ENCODE measurements around the gene TOGARAM1.

Gene TOGARAM1, protein sequence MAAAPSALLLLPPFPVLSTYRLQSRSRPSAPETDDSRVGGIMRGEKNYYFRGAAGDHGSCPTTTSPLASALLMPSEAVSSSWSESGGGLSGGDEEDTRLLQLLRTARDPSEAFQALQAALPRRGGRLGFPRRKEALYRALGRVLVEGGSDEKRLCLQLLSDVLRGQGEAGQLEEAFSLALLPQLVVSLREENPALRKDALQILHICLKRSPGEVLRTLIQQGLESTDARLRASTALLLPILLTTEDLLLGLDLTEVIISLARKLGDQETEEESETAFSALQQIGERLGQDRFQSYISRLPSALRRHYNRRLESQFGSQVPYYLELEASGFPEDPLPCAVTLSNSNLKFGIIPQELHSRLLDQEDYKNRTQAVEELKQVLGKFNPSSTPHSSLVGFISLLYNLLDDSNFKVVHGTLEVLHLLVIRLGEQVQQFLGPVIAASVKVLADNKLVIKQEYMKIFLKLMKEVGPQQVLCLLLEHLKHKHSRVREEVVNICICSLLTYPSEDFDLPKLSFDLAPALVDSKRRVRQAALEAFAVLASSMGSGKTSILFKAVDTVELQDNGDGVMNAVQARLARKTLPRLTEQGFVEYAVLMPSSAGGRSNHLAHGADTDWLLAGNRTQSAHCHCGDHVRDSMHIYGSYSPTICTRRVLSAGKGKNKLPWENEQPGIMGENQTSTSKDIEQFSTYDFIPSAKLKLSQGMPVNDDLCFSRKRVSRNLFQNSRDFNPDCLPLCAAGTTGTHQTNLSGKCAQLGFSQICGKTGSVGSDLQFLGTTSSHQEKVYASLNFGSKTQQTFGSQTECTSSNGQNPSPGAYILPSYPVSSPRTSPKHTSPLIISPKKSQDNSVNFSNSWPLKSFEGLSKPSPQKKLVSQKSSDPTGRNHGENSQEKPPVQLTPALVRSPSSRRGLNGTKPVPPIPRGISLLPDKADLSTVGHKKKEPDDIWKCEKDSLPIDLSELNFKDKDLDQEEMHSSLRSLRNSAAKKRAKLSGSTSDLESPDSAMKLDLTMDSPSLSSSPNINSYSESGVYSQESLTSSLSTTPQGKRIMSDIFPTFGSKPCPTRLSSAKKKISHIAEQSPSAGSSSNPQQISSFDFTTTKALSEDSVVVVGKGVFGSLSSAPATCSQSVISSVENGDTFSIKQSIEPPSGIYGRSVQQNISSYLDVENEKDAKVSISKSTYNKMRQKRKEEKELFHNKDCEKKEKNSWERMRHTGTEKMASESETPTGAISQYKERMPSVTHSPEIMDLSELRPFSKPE (N-terminal part only)

DNA sequence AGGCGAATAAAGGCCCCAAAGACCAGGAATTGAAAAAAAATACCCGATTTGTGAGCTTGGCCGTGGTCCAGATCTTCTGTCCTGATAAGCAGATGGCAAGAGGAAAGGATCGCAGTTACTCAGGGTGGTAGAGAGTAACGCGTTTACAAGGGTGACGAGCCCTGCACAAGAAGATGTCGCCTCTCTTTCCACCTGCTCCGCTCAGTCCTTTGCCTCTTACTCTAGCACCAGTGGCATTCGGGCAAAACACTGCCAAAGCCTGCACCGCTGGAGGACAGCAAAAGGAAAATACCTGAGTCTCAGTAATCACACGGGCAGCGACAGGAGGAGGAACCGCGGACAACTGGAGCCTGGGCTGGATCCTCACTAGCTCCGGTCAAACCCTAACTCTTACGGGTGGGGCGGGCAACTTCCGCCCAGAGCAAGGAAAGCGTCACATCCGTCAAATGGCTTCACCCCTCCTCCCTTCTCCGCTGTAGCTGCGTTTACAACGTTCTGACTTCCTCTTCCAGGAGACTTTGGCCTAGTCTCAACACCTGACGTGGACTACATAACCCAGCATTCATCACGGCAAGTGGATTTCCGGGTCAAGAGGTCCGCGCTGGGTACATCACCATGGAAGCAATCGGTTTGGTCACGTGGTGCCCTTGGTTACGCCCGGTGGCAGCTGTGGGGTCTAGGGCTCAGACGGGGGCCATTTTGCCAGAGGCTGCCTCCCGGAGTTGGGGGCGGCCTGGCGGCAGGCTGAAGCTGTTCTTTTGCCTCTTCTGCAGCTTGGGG, at the start of gene TOGARAM1, which contains the start of gene KLHL28:
Gene TOGARAM1, plus strand, starts transcription at position 637 of the 780 bp plus-strand sequence. CDS start 232 bp downstream, outside the sequence.
Gene KLHL28, minus strand, starts transcription at position 394 of the 780 bp plus-strand sequence. CDS start 16,019 bp downstream, outside the sequence.
- TF ChIP-seq, protein P1, sequence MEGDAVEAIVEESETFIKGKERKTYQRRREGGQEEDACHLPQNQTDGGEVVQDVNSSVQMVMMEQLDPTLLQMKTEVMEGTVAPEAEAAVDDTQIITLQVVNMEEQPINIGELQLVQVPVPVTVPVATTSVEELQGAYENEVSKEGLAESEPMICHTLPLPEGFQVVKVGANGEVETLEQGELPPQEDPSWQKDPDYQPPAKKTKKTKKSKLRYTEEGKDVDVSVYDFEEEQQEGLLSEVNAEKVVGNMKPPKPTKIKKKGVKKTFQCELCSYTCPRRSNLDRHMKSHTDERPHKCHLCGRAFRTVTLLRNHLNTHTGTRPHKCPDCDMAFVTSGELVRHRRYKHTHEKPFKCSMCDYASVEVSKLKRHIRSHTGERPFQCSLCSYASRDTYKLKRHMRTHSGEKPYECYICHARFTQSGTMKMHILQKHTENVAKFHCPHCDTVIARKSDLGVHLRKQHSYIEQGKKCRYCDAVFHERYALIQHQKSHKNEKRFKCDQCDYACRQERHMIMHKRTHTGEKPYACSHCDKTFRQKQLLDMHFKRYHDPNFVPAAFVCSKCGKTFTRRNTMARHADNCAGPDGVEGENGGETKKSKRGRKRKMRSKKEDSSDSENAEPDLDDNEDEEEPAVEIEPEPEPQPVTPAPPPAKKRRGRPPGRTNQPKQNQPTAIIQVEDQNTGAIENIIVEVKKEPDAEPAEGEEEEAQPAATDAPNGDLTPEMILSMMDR (IDR thresholded peaks at IDR 0.05; ENCODE audit: low read depth, low read length) = no peak
- H3K4me3 ChIP-seq (replicated peaks in 1 of 2; ENCODE audit: low read depth in 2 of 2, low read length in 2 of 2) = peak within 1 kb of the TSS; percentile 78 to 87
- peak; percentile 100 for DNase-seq (ENCODE audit: low read depth in 2 of 2)

DNA sequence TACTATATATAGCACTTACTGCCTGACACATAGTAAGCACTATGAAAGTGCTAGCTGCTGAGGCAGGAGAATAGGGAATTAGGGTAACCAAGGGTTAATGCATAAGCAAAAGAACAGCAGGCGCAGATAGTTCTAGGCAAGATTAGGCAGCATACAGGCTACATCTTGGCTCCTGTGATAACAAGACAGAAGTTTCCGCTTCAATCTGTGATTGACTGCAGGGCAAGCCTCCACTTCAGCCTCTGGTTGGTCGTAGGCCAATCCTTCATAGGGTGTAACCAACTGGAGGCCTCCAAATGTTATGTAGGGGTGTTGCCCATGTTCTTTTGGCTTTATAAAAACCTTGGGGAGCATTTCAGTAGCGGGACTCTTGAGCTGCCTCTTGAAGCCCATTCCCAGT, 47.1 kb upstream of the TOGARAM1 start:
- DNase-seq (ENCODE audit: low read depth in 2 of 2) = peak; percentile 37 to 67
- H3K4me3 ChIP-seq (replicated peaks in 1 of 2; ENCODE audit: low read depth in 2 of 2, low read length in 2 of 2) = no peak overlapping the region
- TF ChIP-seq, protein P1 (IDR thresholded peaks at IDR 0.05; ENCODE audit: low read depth, low read length) = no peak

DNA sequence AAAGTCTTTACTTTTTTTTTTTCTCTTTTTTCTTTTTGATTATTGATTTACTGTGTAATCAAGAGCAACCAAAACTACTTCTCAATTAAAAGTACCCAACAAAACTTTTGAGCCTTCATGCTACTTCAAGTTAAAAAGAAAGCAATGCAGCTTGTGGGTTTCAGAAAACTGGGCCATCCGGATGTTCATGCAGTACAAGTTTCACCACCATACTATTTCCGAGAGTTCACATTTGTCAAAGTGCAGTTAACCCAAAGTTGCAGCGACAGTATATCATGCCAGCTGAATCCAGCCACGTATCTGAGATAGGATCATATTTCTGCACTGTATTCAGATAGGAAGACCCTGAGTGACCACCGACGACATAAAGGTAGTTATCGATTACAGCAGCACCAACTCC, 33.2 kb upstream of the TOGARAM1 start:
- DNase-seq (ENCODE audit: low read depth in 2 of 2) = no peak
- H3K4me3 ChIP-seq (replicated peaks in 1 of 2; ENCODE audit: low read depth in 2 of 2, low read length in 2 of 2) = no peak overlapping the region
- TF ChIP-seq, protein P1 (IDR thresholded peaks at IDR 0.05; ENCODE audit: low read depth, low read length) = no peak

DNA sequence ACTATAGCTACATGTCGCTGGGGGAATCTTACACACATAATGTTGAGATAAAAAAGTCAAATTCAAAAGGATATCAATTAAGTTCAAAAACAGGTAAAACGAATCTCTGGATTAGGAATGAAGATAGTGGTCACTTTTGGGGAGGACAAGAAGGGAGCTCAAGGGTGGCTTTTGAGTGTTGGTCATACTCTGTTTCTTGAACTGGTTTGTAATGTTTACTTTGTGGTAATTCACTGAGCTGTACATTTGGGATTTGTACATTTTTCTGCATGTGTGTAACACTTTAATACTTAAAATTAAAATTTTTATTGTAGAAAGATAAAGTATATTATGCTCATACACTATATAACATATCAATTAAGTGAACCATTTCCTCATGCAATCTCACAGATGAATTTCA, 26.8 kb upstream of the TOGARAM1 start:
- no peak for DNase-seq (ENCODE audit: low read depth in 2 of 2)
- TF ChIP-seq, protein P1 (IDR thresholded peaks at IDR 0.05; ENCODE audit: low read depth, low read length) = no peak
- H3K4me3 ChIP-seq (replicated peaks in 1 of 2; ENCODE audit: low read depth in 2 of 2, low read length in 2 of 2) = no peak overlapping the region

DNA sequence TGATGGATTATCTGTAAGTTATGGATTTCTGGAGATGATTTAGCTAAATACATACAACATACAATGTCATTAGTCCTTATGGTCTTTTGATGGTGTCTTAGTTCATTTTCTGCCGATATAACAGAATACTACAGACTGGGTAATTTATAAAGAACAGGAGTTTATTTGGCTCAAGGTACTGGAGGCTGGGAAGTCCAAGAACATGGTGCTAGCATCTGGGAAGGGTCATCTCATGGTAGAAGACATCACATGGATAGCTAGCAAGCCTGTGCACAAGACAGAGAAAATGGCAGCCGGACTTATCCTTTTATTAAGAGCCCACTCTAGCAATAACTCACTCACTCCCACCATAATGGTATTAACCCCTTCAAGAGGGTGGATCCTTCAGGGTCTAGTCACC, 24.4 kb upstream of the TOGARAM1 start:
- TF ChIP-seq, protein P1 (IDR thresholded peaks at IDR 0.05; ENCODE audit: low read depth, low read length) = no peak
- no peak for DNase-seq (ENCODE audit: low read depth in 2 of 2)
- H3K4me3 ChIP-seq (replicated peaks in 1 of 2; ENCODE audit: low read depth in 2 of 2, low read length in 2 of 2) = no peak overlapping the region
